GM23338 (cell line): ENCODE measurements around the gene ELN.

ENCODE experiments used
- CREB1 ChIP-seq: fragments of 250-450 bp; sonication (Bioruptor Pico); IDR thresholded peaks from 2 replicates; pipeline ENCODE4 v1.5.0; 2020; ENCODE audit warnings: low read depth, mild to moderate bottlenecking, moderate library complexity
- EZH2 ChIP-seq: fragments of 200-600 bp; sonication (generic); IDR thresholded peaks from one replicate; pipeline ENCODE4 v1.8.0; 2017; ENCODE audit warnings: antibody characterized with exemption, mild to moderate bottlenecking, low read depth; ENCODE audit not compliant: unreplicated experiment
- EZH2phosphoT487 ChIP-seq: fragments of 200-600 bp; sonication (generic); IDR thresholded peaks from one replicate; pipeline ENCODE4 v1.8.1; 2018; ENCODE audit warnings: antibody characterized with exemption; ENCODE audit not compliant: unreplicated experiment
- JUNB ChIP-seq: IDR thresholded peaks from one replicate; pipeline ENCODE4 v1.6.1; 2016; ENCODE audit warnings: antibody characterized with exemption; ENCODE audit not compliant: unreplicated experiment
- NANOG ChIP-seq: IDR thresholded peaks from 2 replicates; pipeline ENCODE4 v1.6.1; 2016; ENCODE audit warnings: antibody characterized with exemption, borderline replicate concordance
- POLR2AphosphoS5 ChIP-seq: IDR thresholded peaks from 2 replicates; pipeline ENCODE4 v1.6.1; 2016; ENCODE audit warnings: antibody characterized with exemption, low read depth
- REST ChIP-seq: IDR thresholded peaks from one replicate; pipeline ENCODE4 v1.6.1; 2018; ENCODE audit warnings: antibody characterized with exemption; ENCODE audit not compliant: unreplicated experiment
- STAT1 ChIP-seq: IDR thresholded peaks from one replicate; pipeline ENCODE4 v1.6.1; 2016; ENCODE audit warnings: antibody characterized with exemption; ENCODE audit not compliant: unreplicated experiment
- TF ChIP-seq, protein P1 (sequence below), 2 experiments: fragments of 200-600 bp in 1 of 2; sonication (generic) in 1 of 2; conservative IDR thresholded peaks; 2 replicates each; pipeline versions ENCODE4 v1.5.1 to v1.6.1; 2016 to 2017; ENCODE audit warnings: antibody characterized with exemption in 2 of 2, low read depth in 2 of 2, mild to moderate bottlenecking in 2 of 2, moderate library complexity in 1 of 2

- TF ChIP-seq, protein P1, sequence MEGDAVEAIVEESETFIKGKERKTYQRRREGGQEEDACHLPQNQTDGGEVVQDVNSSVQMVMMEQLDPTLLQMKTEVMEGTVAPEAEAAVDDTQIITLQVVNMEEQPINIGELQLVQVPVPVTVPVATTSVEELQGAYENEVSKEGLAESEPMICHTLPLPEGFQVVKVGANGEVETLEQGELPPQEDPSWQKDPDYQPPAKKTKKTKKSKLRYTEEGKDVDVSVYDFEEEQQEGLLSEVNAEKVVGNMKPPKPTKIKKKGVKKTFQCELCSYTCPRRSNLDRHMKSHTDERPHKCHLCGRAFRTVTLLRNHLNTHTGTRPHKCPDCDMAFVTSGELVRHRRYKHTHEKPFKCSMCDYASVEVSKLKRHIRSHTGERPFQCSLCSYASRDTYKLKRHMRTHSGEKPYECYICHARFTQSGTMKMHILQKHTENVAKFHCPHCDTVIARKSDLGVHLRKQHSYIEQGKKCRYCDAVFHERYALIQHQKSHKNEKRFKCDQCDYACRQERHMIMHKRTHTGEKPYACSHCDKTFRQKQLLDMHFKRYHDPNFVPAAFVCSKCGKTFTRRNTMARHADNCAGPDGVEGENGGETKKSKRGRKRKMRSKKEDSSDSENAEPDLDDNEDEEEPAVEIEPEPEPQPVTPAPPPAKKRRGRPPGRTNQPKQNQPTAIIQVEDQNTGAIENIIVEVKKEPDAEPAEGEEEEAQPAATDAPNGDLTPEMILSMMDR (conservative IDR thresholded peaks at IDR 0.05; ENCODE audit: low read depth in 2 of 2) = no peak
- TF ChIP-seq POLR2AphosphoS5 (no peak), REST (no peak), EZH2 (no peak), STAT1 (no peak), JUNB (no peak), NANOG (no peak), CREB1 (CRISPR knock-in tag) (no peak), EZH2phosphoT487 (no peak)
Measured at GRCh38 chr7:74010407-74010806, 17.6 kb upstream of the ELN start.
